HepG2 (cell line): ENCODE data around the gene FAM118B. TPM values are rescaled to one million over a fixed set of nuclear protein-coding genes. Genes with fewer than 3 reads are reported as not detected.

Experiments used
- ATF7-NPFF ChIP-seq: sonication (generic); formaldehyde crosslinking; IDR thresholded peaks from 2 replicates; pipeline ENCODE4 v1.8.1; 2023; ENCODE audit warnings: mild to moderate bottlenecking, low read depth, missing genetic modification reagents, moderate library complexity
- CBX5 ChIP-seq: sonication (generic); formaldehyde crosslinking; IDR thresholded peaks from 2 replicates; pipeline ENCODE4 v1.4.0; 2020; ENCODE audit warnings: missing genetic modification reagents, borderline replicate concordance
- FOXC1 ChIP-seq: sonication (generic); formaldehyde crosslinking; IDR thresholded peaks from 2 replicates; pipeline ENCODE4 v1.8.0; 2022; ENCODE audit warnings: mild to moderate bottlenecking, missing genetic modification reagents, borderline replicate concordance
- JARID2 ChIP-seq: sonication (generic); formaldehyde crosslinking; IDR thresholded peaks from 2 replicates; pipeline ENCODE4 v1.8.1; 2023; ENCODE audit warnings: missing genetic modification reagents, inconsistent platforms; ENCODE audit not compliant: insufficient replicate concordance
- JDP2 ChIP-seq: sonication (generic); formaldehyde crosslinking; IDR thresholded peaks from 2 replicates; pipeline ENCODE4 v1.8.1; 2022; ENCODE audit warnings: missing genetic modification reagents, borderline replicate concordance
- JUND ChIP-seq: sonication (generic); formaldehyde crosslinking; IDR thresholded peaks from 2 replicates; pipeline ENCODE4 v1.8.0; 2022; ENCODE audit warnings: mild to moderate bottlenecking, missing genetic modification reagents
- MEIS1 ChIP-seq: sonication (generic); formaldehyde crosslinking; IDR thresholded peaks from 2 replicates; pipeline ENCODE4 v1.9.0; 2021; ENCODE audit warnings: mild to moderate bottlenecking, missing genetic modification reagents, moderate library complexity, borderline replicate concordance
- NCOA1 ChIP-seq: sonication (generic); formaldehyde crosslinking; IDR thresholded peaks from 2 replicates; pipeline ENCODE4 v1.9.0; 2021; ENCODE audit warnings: missing genetic modification reagents
- POLR2AphosphoS5 ChIP-seq: IDR thresholded peaks from 2 replicates; pipeline ENCODE4 v1.6.1; 2012; ENCODE audit warnings: low read depth, low read length
- REL ChIP-seq: sonication (generic); formaldehyde crosslinking; conservative IDR thresholded peaks from 2 replicates; pipeline ENCODE4 v1.8.0; 2022; ENCODE audit warnings: mild to moderate bottlenecking, missing genetic modification reagents, moderate library complexity
- SMC3 ChIP-seq: IDR thresholded peaks from 2 replicates; pipeline ENCODE4 v1.6.1; 2011; ENCODE audit warnings: low read length, improper control_type of control experiment
- ZBTB8A ChIP-seq: sonication (generic); formaldehyde crosslinking; IDR thresholded peaks from 2 replicates; pipeline ENCODE4 v1.4.0; 2020; ENCODE audit warnings: mild to moderate bottlenecking, low read depth, missing genetic modification reagents, borderline replicate concordance
- ZC3H4 ChIP-seq: sonication (generic); formaldehyde crosslinking; IDR thresholded peaks from 2 replicates; pipeline ENCODE4 v1.4.0; 2020; ENCODE audit warnings: missing genetic modification reagents, borderline replicate concordance
- ZFP82 ChIP-seq: sonication (generic); formaldehyde crosslinking; IDR thresholded peaks from 2 replicates; pipeline ENCODE4 v1.5.1; 2020; ENCODE audit warnings: mild to moderate bottlenecking, missing genetic modification reagents, borderline replicate concordance
- polyA plus RNA-seq, 8 experiments: library from polyadenylated mRNA; depleted of rRNA in 3 of 8; stranded (reverse) in 7 of 8; unstranded in 1 of 8; fragments of >200 nt; fragmentation: Illumina TruSeq in 4 of 8; extraction: Trizol in 4 of 8; gene quantifications; 2 replicates each; pipeline versions ENCODE4 v1.2.1 to v1.2.3, GENCODE V29; 2011 to 2016; ENCODE audit warnings: low read depth in 4 of 8, missing spikeins in 1 of 8, mixed read lengths in 1 of 8; ENCODE audit not compliant: insufficient read depth in 1 of 8
- total RNA-seq, 5 experiments: library from RNA; depleted of rRNA; stranded (reverse); fragments of >200 nt; fragmentation: Illumina TruSeq; extraction: Trizol; gene quantifications; 2 replicates each; pipeline ENCODE4 v1.2.3, GENCODE V29; 2016; ENCODE audit warnings: low read depth in 1 of 5
- TF ChIP-seq, protein P1 (sequence below): sonication (generic); formaldehyde crosslinking; IDR thresholded peaks from 2 replicates; pipeline ENCODE4 v1.5.0; 2020; ENCODE audit warnings: missing genetic modification reagents
- TF ChIP-seq, protein P2 (sequence below): sonication (generic); formaldehyde crosslinking; IDR thresholded peaks from 2 replicates; pipeline ENCODE4 v1.4.0; 2020; ENCODE audit warnings: missing genetic modification reagents
- TF ChIP-seq, protein P3 (sequence below): sonication (generic); formaldehyde crosslinking; IDR thresholded peaks from 2 replicates; pipeline ENCODE4 v1.5.0; 2020; ENCODE audit warnings: missing genetic modification reagents
- TF ChIP-seq, protein P4 (sequence below): sonication (generic); formaldehyde crosslinking; IDR thresholded peaks from 2 replicates; pipeline ENCODE4 v1.8.0; 2022; ENCODE audit warnings: missing genetic modification reagents, low read depth, mild to moderate bottlenecking, borderline replicate concordance
- TF ChIP-seq, protein P5 (sequence below): sonication (generic); formaldehyde crosslinking; IDR thresholded peaks from 2 replicates; pipeline ENCODE4 v1.4.0; 2020; ENCODE audit warnings: missing genetic modification reagents, borderline replicate concordance

FAM118B gene
- total and polyA plus RNA-seq, 2 of the 13 experiments (the other 11 are each of a cell fraction or from before 2014, with no cell fraction given), result 10.2 to 25.7 TPM

DNA sequence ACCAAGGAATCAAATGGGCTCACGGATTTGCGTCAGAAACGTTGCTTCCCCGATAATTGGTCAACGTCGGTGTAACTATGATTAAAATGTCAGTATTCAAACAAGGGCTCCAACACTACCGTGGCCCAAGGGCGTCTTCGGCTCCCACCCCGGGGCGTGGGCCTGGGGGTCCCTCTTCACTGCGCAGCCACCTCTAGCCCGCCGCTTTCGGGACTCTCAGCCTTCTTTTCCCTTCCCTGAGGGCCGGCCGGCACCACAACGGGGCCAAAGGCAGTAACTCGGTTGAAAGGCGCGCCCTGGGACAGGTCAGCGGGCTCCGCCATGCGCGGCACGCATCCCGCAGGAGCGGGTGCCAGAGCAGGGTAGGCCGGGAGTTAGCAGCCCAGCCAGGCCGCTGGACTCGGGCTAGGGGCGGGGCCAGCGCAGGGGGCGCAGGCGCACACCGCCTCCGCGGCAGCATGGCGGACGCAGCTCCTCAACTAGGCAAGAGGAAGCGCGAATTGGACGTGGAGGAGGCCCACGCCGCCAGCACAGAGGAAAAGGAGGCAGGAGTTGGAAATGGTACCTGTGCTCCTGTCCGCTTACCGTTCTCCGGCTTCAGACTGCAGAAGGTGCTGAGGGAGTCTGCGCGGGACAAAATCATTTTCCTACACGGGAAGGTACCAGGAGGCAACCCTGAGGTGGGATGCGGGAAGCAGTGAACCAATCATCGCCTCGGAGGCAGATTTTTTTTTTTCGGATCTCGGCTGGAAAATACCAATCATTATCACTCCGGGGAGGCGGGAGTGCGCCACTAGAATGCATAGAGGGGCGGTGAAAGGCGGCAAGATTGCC is 92.3 kb downstream of the FAM118B start, which contains the start of gene DCPS (continued):
- TF ChIP-seq, protein P1, sequence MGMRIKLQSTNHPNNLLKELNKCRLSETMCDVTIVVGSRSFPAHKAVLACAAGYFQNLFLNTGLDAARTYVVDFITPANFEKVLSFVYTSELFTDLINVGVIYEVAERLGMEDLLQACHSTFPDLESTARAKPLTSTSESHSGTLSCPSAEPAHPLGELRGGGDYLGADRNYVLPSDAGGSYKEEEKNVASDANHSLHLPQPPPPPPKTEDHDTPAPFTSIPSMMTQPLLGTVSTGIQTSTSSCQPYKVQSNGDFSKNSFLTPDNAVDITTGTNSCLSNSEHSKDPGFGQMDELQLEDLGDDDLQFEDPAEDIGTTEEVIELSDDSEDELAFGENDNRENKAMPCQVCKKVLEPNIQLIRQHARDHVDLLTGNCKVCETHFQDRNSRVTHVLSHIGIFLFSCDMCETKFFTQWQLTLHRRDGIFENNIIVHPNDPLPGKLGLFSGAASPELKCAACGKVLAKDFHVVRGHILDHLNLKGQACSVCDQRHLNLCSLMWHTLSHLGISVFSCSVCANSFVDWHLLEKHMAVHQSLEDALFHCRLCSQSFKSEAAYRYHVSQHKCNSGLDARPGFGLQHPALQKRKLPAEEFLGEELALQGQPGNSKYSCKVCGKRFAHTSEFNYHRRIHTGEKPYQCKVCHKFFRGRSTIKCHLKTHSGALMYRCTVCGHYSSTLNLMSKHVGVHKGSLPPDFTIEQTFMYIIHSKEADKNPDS (CRISPR knock-in tag), result 0 out of 2 replicates have a peak, but pooled peaks have one; percentile 84
- TF ChIP-seq REL (peak; percentile 96), POLR2AphosphoS5 (peak; percentile 92), JDP2 (CRISPR knock-in tag) (0 out of 2 replicates have a peak, but pooled peaks have one; percentile 34), ZC3H4 (0 out of 2 replicates have a peak, but pooled peaks have one; percentile 62), JARID2 (CRISPR knock-in tag) (peak; percentile 87), JUND (CRISPR knock-in tag) (peak; percentile 72), FOXC1 (CRISPR knock-in tag) (peak; percentile 96), CBX5 (peak; percentile 90), ZFP82 (CRISPR knock-in tag) (peak; percentile 94), ZBTB8A (CRISPR knock-in tag) (no peak), ATF7-NPFF (CRISPR knock-in tag) (peak; percentile 81), MEIS1 (CRISPR knock-in tag) (peak; percentile 79), SMC3 (no peak), NCOA1 (CRISPR knock-in tag) (no peak)
- TF ChIP-seq, protein P2, sequence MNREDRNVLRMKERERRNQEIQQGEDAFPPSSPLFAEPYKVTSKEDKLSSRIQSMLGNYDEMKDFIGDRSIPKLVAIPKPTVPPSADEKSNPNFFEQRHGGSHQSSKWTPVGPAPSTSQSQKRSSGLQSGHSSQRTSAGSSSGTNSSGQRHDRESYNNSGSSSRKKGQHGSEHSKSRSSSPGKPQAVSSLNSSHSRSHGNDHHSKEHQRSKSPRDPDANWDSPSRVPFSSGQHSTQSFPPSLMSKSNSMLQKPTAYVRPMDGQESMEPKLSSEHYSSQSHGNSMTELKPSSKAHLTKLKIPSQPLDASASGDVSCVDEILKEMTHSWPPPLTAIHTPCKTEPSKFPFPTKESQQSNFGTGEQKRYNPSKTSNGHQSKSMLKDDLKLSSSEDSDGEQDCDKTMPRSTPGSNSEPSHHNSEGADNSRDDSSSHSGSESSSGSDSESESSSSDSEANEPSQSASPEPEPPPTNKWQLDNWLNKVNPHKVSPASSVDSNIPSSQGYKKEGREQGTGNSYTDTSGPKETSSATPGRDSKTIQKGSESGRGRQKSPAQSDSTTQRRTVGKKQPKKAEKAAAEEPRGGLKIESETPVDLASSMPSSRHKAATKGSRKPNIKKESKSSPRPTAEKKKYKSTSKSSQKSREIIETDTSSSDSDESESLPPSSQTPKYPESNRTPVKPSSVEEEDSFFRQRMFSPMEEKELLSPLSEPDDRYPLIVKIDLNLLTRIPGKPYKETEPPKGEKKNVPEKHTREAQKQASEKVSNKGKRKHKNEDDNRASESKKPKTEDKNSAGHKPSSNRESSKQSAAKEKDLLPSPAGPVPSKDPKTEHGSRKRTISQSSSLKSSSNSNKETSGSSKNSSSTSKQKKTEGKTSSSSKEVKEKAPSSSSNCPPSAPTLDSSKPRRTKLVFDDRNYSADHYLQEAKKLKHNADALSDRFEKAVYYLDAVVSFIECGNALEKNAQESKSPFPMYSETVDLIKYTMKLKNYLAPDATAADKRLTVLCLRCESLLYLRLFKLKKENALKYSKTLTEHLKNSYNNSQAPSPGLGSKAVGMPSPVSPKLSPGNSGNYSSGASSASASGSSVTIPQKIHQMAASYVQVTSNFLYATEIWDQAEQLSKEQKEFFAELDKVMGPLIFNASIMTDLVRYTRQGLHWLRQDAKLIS (CRISPR knock-in tag), result peak; percentile 79; the same call in 1 of the 2 replicates
- TF ChIP-seq, protein P3, sequence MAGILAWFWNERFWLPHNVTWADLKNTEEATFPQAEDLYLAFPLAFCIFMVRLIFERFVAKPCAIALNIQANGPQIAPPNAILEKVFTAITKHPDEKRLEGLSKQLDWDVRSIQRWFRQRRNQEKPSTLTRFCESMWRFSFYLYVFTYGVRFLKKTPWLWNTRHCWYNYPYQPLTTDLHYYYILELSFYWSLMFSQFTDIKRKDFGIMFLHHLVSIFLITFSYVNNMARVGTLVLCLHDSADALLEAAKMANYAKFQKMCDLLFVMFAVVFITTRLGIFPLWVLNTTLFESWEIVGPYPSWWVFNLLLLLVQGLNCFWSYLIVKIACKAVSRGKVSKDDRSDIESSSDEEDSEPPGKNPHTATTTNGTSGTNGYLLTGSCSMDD (CRISPR knock-in tag), result peak; percentile 81; the same call in 1 of the 2 replicates
- TF ChIP-seq, protein P4, sequence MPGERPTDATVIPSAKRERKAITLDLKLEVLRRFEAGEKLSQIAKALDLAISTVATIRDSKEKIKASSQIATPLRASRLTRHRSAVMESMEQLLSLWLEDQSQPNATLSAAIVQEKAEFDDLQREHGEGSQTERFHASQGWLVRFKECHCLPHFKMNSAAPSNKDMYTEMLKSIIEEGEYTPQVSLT (CRISPR knock-in tag), result 0 out of 2 replicates have a peak, but pooled peaks have one; percentile 37
- TF ChIP-seq, protein P5, sequence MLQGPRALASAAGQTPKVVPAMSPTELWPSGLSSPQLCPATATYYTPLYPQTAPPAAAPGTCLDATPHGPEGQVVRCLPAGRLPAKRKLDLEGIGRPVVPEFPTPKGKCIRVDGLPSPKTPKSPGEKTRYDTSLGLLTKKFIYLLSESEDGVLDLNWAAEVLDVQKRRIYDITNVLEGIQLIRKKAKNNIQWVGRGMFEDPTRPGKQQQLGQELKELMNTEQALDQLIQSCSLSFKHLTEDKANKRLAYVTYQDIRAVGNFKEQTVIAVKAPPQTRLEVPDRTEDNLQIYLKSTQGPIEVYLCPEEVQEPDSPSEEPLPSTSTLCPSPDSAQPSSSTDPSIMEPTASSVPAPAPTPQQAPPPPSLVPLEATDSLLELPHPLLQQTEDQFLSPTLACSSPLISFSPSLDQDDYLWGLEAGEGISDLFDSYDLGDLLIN (CRISPR knock-in tag), result peak; percentile 78
